Measurements from ENCODE around the gene POMT1. TPM values are rescaled to one million over a fixed set of nuclear protein-coding genes. Genes with fewer than 3 reads are reported as not detected.

The POMT1 gene
- total and polyA plus RNA-seq, 2 donors (not counting 3 experiments of a cell fraction or from before 2014, with no cell fraction given): 44.7 to 53.9 TPM

DNA sequence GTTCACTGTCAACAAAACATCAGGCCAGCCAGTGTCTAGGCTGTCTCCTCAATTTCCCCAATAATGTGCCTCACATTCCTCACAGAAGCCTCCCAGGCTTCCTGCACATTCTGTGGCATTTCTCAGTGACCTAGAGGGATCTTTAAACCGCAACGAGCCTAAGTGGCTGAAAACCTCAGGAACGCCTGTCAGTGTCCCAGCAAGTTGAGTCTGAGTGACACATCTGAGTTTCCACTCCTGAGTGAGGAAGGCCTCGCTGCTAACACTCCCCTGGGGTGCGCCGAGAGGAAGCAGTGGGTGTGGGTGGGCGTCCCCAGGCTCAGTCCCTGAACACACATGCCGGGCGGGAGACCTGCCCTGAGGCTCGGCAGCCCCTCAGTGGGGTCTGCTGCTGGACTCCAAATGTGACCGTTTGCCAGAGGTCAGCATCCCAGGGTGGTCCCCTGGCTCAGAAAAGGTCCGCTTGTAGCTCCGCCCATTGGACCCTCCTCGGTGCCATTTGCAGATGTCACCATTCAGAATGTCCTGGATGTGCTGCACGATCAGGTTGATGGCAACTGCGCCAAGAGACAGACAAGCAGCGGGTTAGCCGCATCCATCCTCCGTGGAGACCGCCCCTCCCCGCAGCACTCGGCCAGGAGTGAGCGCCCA is 22.1 kb downstream of the POMT1 start:
- no peak overlapping the region for H2AFZ ChIP-seq (ENCODE audit: low read depth, low read length)
- no peaks in the 10 kb centered on the region for H3K4me1 ChIP-seq (ENCODE audit: control insufficient read depth, extremely low read depth, insufficient read depth, low read length)
- intact Hi-C loops (cut with micrococcal nuclease): no loop called here
- H3K27me3 ChIP-seq (ENCODE audit: control insufficient read depth in 2 of 2, insufficient read depth in 2 of 2, low read length in 2 of 2): no peaks in the 10 kb centered on the region
- H3K9me1 ChIP-seq (replicated peaks; ENCODE audit: control insufficient read depth, extremely low read depth, insufficient read depth, low read length): no peaks in the 10 kb centered on the region
- DNase-seq (ENCODE audit: low read depth, low spot score): no peak
- BruUV-seq (replicated peaks): no TSS peak
- no peaks in the 10 kb centered on the region for H4K20me1 ChIP-seq (replicated peaks; ENCODE audit: control insufficient read depth, extremely low read depth, insufficient read depth, low read length)
- no peak overlapping the region for H3K9ac ChIP-seq (replicated peaks; ENCODE audit: extremely low read depth, insufficient read depth, low read length)
- H3K4me3 ChIP-seq (replicated peaks in 1 of 3; ENCODE audit: insufficient read depth in 1 of 3, low read depth in 1 of 3, low read length in 3 of 3): no peak overlapping the region
- peaks cover 8 to 54% of the 10 kb centered on the region in 2 experiments for H3K36me3 ChIP-seq (ENCODE audit: control insufficient read depth in 2 of 2, extremely low read depth in 1 of 2, insufficient read depth in 2 of 2, low read length in 2 of 2)
- CTCF ChIA-PET: no interaction called here
- H3K4me2 ChIP-seq (ENCODE audit: insufficient read depth, low read length): no peak overlapping the region
- POLR2A ChIA-PET: no interaction called here
- no peaks in the 10 kb centered on the region for H3K9me3 ChIP-seq (replicated peaks; ENCODE audit: control insufficient read depth, insufficient read depth, low read length)
- FAIRE-seq: no peak
- H3K27ac ChIP-seq (ENCODE audit: insufficient read depth, low read depth, low read length): no peak overlapping the region
- dilution Hi-C loops (cut with MboI; ENCODE audit: extremely low pct_ligation_motif_present, low sequenced_read_pairs): no loop called here
- no peaks in the 10 kb centered on the region for H3K79me2 ChIP-seq (ENCODE audit: control insufficient read depth, insufficient read depth, low read length)
- TF ChIP-seq POLR2A (IDR thresholded peaks at IDR 0.05; ENCODE audit: low read depth, low read length) (no peak), JUN (IDR thresholded peaks at IDR 0.05; ENCODE audit: borderline replicate concordance, insufficient read depth, insufficient read length, low read depth) (no peak), FOS (IDR thresholded peaks at IDR 0.05; ENCODE audit: borderline replicate concordance, insufficient read depth, low read length) (no peak), POLR2AphosphoS5 (IDR thresholded peaks at IDR 0.05; ENCODE audit: insufficient read depth, low read depth, low read length) (no peak), EZH2 (IDR thresholded peaks at IDR 0.05; ENCODE audit: borderline replicate concordance, low read depth, low read length, severe bottlenecking) (no peak)
- TF ChIP-seq, protein P1, sequence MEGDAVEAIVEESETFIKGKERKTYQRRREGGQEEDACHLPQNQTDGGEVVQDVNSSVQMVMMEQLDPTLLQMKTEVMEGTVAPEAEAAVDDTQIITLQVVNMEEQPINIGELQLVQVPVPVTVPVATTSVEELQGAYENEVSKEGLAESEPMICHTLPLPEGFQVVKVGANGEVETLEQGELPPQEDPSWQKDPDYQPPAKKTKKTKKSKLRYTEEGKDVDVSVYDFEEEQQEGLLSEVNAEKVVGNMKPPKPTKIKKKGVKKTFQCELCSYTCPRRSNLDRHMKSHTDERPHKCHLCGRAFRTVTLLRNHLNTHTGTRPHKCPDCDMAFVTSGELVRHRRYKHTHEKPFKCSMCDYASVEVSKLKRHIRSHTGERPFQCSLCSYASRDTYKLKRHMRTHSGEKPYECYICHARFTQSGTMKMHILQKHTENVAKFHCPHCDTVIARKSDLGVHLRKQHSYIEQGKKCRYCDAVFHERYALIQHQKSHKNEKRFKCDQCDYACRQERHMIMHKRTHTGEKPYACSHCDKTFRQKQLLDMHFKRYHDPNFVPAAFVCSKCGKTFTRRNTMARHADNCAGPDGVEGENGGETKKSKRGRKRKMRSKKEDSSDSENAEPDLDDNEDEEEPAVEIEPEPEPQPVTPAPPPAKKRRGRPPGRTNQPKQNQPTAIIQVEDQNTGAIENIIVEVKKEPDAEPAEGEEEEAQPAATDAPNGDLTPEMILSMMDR (IDR thresholded peaks at IDR 0.05; ENCODE audit: extremely low read depth in 1 of 2, insufficient read depth in 1 of 2, low read depth in 1 of 2, low read length in 2 of 2): no peak
- TF ChIP-seq, protein P2, sequence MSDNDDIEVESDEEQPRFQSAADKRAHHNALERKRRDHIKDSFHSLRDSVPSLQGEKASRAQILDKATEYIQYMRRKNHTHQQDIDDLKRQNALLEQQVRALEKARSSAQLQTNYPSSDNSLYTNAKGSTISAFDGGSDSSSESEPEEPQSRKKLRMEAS (IDR thresholded peaks at IDR 0.05; ENCODE audit: insufficient read depth, insufficient read length): no peak
